HUES48 (cell line): ENCODE data around the gene TMEM138.

ENCODE experiments used
- H3K27ac ChIP-seq: one replicate; pipeline ENCODE4 v1.7.0; 2013; ENCODE audit warnings: low read depth, low read length, inconsistent platforms
- H3K27me3 ChIP-seq: 2 replicates; pipeline ENCODE4 v1.6.1; 2013; ENCODE audit warnings: mild to moderate bottlenecking, low read length; ENCODE audit not compliant: control insufficient read depth, insufficient read depth
- H3K36me3 ChIP-seq: 2 replicates; pipeline ENCODE4 v1.6.1; 2013; ENCODE audit warnings: low read length; ENCODE audit not compliant: control insufficient read depth, insufficient read depth
- H3K4me1 ChIP-seq: 2 replicates; pipeline ENCODE4 v1.6.1; 2013; ENCODE audit warnings: mild to moderate bottlenecking, low read length; ENCODE audit not compliant: control insufficient read depth, insufficient read depth
- H3K4me3 ChIP-seq: 2 replicates; pipeline ENCODE4 v1.5.1; 2013; ENCODE audit warnings: mild to moderate bottlenecking, low read depth, low read length
- H3K9ac ChIP-seq: 2 replicates; pipeline ENCODE4 v1.6.1; 2013; ENCODE audit warnings: mild to moderate bottlenecking, low read depth, low read length, moderate library complexity
- H3K9me3 ChIP-seq: 2 replicates; pipeline ENCODE4 v1.6.1; 2013; ENCODE audit warnings: low read length; ENCODE audit not compliant: control insufficient read depth, insufficient read depth

The TMEM138 gene

DNA sequence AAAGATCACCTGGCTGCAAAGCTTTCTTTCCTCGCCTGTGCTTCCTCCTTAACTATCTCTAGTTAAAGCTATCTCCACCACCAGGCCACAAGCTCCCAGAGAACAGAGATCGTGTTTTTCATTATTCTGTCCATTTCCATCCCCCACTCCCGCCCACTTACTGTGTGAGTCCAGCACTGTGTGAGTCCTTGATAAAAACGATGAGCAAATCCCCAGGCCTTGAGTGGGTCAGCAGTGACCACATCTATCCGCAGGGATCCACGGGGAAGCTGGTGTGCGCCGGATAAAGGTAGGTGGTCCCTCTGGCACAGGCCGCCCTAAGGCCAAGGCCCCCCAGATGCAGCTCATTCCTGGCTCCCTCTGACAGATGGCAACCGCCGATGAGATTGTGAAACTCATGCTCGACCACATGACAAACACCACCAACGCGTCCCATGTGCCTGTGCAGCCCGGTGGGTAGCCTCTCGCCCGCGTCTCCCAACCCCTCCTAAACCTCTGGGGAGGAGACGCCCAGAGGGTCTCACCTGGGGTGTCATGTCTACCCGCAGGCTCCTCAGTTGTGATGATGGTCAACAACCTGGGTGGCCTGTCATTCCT lies 19.9 kb upstream of the TMEM138 start:
- Histone ChIP-seq H3K27ac (no peak overlapping the region), H3K4me1 (no peaks in the 10 kb centered on the region), H3K4me3 (no peak overlapping the region), H3K9me3 (no peaks in the 10 kb centered on the region), H3K9ac (no peak overlapping the region), H3K27me3 (no peaks in the 10 kb centered on the region), H3K36me3 (peaks cover 8% of the 10 kb centered on the region; the same call in 1 of the 2 replicates)

- Histone ChIP-seq H3K4me3 (no peak overlapping the region), H3K9me3 (no peaks in the 10 kb centered on the region), H3K9ac (no peak overlapping the region), H3K27me3 (no peaks in the 10 kb centered on the region), H3K27ac (no peak overlapping the region), H3K36me3 (peaks cover 18% of the 10 kb centered on the region), H3K4me1 (no peaks in the 10 kb centered on the region)
Observed at GRCh38 chr11:61343792-61344745, 18.1 kb upstream of the TMEM138 start.

GRCh38 chr11:61345170-61345610 lies 17.0 kb upstream of the TMEM138 start:
- Histone ChIP-seq H3K27me3 (no peaks in the 10 kb centered on the region), H3K36me3 (peaks cover 28% of the 10 kb centered on the region), H3K27ac (no peak overlapping the region), H3K4me1 (no peaks in the 10 kb centered on the region), H3K4me3 (no peak overlapping the region), H3K9ac (no peak overlapping the region), H3K9me3 (no peaks in the 10 kb centered on the region)

- no peak overlapping the region for H3K9ac ChIP-seq
Observed at GRCh38 chr11:61345954-61346843, 16.0 kb upstream of the TMEM138 start.

DNA sequence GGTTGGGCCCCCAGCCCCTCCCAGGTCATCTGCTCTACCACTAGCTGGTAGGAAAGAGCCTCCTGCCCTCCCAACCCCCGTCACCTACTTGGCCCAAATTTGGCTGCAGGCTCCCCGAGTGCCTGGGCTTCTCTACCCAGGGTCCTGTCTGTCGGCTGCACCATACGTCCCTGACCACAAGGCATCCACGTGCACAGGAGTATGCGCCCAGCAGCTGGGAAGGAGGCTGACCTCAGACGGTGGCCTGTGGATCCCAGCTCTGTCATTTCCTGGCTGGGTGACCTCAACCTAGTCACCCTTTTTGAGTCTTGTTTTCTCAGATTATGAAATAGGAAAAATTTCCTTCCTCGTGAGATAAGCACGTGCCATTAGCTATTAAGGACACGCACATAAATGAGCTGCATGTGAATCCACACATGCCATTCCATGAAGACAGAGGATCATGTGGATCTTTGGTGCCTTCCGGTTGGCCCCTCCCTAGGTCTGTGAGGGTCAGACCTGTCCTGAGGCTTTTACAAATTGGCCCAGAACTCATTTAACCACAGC lies 14.2 kb upstream of the TMEM138 start:
- H3K4me1 ChIP-seq = no peaks in the 10 kb centered on the region
- no peak overlapping the region for H3K4me3 ChIP-seq
- no peak overlapping the region for H3K9ac ChIP-seq
- H3K27ac ChIP-seq = no peak overlapping the region
- no peaks in the 10 kb centered on the region for H3K27me3 ChIP-seq
- H3K36me3 ChIP-seq = peaks cover 48% of the 10 kb centered on the region
- H3K9me3 ChIP-seq = no peaks in the 10 kb centered on the region

More at GRCh38 chr11:61345954-61346843, 16.0 kb upstream of the TMEM138 start:
- H3K4me1 ChIP-seq = no peaks in the 10 kb centered on the region
- no peaks in the 10 kb centered on the region for H3K27me3 ChIP-seq
- H3K27ac ChIP-seq = no peak overlapping the region
- no peaks in the 10 kb centered on the region for H3K9me3 ChIP-seq
- H3K36me3 ChIP-seq = peaks cover 36% of the 10 kb centered on the region
- no peak overlapping the region for H3K4me3 ChIP-seq

- no peaks in the 10 kb centered on the region for H3K27me3 ChIP-seq
- H3K9ac ChIP-seq = no peak overlapping the region
- H3K9me3 ChIP-seq = no peaks in the 10 kb centered on the region
- no peaks in the 10 kb centered on the region for H3K4me1 ChIP-seq
- H3K27ac ChIP-seq = no peak overlapping the region
- no peak overlapping the region for H3K4me3 ChIP-seq
- peaks cover 59% of the 10 kb centered on the region for H3K36me3 ChIP-seq
Observed at GRCh38 chr11:61349189-61349751, 12.9 kb upstream of the TMEM138 start.

DNA sequence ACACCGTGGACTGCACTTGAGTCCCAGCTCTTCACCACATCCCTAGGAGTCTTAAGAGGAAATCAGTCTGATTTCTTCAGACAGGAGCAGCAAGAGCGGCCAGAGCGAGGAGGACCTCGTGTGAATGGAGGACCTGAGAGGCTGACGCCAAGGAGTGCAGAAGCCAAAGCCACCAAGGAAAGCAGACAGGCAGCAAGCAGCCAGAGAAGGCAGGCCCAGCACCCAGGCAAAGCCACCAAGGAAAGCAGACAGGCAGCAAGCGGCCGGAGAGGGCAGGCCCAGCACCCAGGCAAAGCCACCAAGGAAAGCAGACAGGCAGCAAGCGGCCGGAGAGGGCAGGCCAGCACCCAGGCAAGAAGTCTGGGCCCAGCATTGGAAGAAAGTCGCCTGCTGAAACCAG lies 12.3 kb upstream of the TMEM138 start:
- H3K4me1 ChIP-seq = no peaks in the 10 kb centered on the region
- no peaks in the 10 kb centered on the region for H3K9me3 ChIP-seq
- peaks cover 54% of the 10 kb centered on the region for H3K36me3 ChIP-seq
- H3K27me3 ChIP-seq = no peaks in the 10 kb centered on the region
- H3K4me3 ChIP-seq = no peak overlapping the region
- H3K9ac ChIP-seq = no peak overlapping the region
- no peak overlapping the region for H3K27ac ChIP-seq

- H3K27me3 ChIP-seq = no peaks in the 10 kb centered on the region
- H3K9me3 ChIP-seq = no peaks in the 10 kb centered on the region
- no peaks in the 10 kb centered on the region for H3K4me1 ChIP-seq
- peaks cover 54% of the 10 kb centered on the region for H3K36me3 ChIP-seq
- no peak overlapping the region for H3K27ac ChIP-seq
- no peak overlapping the region for H3K4me3 ChIP-seq
- no peak overlapping the region for H3K9ac ChIP-seq
Observed at GRCh38 chr11:61350336-61350735, 11.8 kb upstream of the TMEM138 start.

GRCh38 chr11:61350803-61351202 lies 11.4 kb upstream of the TMEM138 start:
- Histone ChIP-seq H3K9me3 (no peaks in the 10 kb centered on the region), H3K9ac (no peak overlapping the region), H3K4me3 (no peak overlapping the region), H3K36me3 (peaks cover 54% of the 10 kb centered on the region), H3K27ac (no peak overlapping the region), H3K4me1 (no peaks in the 10 kb centered on the region), H3K27me3 (no peaks in the 10 kb centered on the region)

DNA sequence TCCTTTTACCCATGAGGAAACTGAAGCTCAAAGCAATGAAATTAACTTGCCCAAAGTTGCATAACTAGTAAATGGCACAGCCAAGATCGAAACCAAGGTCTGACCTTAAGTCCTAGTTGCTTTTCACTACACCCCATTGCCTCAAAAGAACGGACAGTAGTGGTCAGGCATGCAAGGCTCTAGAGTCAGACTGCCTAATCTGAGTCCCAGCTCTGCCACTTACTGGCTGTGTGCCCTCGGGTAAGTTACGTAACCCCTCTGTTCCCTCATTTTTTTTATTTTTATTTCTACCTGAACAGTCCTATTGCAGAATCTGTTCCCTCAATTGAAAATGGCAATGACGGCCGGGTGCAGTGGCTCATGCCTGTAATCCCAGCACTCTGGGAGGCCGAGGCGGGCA lies 10.1 kb upstream of the TMEM138 start:
- Histone ChIP-seq H3K9ac (no peak overlapping the region), H3K27ac (no peak overlapping the region), H3K4me1 (no peaks in the 10 kb centered on the region), H3K4me3 (no peak overlapping the region), H3K9me3 (no peaks in the 10 kb centered on the region), H3K27me3 (no peaks in the 10 kb centered on the region), H3K36me3 (peaks cover 54% of the 10 kb centered on the region)
